Natural killer cell (primary cell): Measurements from ENCODE around the gene EYA4. TPM values are rescaled to one million over a fixed set of nuclear protein-coding genes. Genes with fewer than 3 reads are reported as not detected.

Experiments
- ATAC-seq, 3 donors: fragments of 150-1000 bp in 2 of 3; fragments of 200-7000 bp in 1 of 3; cut with Tn5 transposase; 1 replicate in 1 of 3; 2 replicates in 2 of 3; pipeline ENCODE4 v1.10.0; 2021; ENCODE audit warnings: mild to moderate bottlenecking in 2 of 3, moderate library complexity in 2 of 3
- DNase-seq, 2 donors: peaks; one replicate each; pipeline versions ENCODE4 v3.0.0 to v3.0.0-alpha.2; 2013 to 2021; ENCODE audit warnings: mixed read lengths in 1 of 2
- H3K27ac ChIP-seq: one replicate; pipeline ENCODE4 v1.5.1; 2013; ENCODE audit warnings: mild to moderate bottlenecking, low read length
- H3K27me3 ChIP-seq: one replicate; pipeline ENCODE4 v1.6.1; 2013; ENCODE audit warnings: low read length; ENCODE audit not compliant: control insufficient read depth, insufficient read depth
- H3K36me3 ChIP-seq: one replicate; pipeline ENCODE4 v1.6.1; 2013; ENCODE audit warnings: low read length; ENCODE audit not compliant: control insufficient read depth, insufficient read depth
- H3K4me1 ChIP-seq: one replicate; pipeline ENCODE4 v1.6.1; 2013; ENCODE audit warnings: low read length; ENCODE audit not compliant: control insufficient read depth, insufficient read depth
- H3K4me3 ChIP-seq: one replicate; pipeline ENCODE4 v1.5.1; 2013; ENCODE audit warnings: low read length
- H3K9me3 ChIP-seq: one replicate; pipeline ENCODE4 v1.6.1; 2013; ENCODE audit warnings: low read length; ENCODE audit not compliant: control insufficient read depth, insufficient read depth
- H3K27ac Mint-ChIP-seq, 2 donors: one replicate each; pipeline ENCODE4 v1.8.0; 2022; ENCODE audit warnings: mild to moderate bottlenecking in 2 of 2, mixed read lengths in 2 of 2, moderate library complexity in 1 of 2
- H3K27me3 Mint-ChIP-seq, 2 donors: one replicate each; pipeline ENCODE4 v1.8.0; 2022; ENCODE audit warnings: low read depth in 2 of 2, mixed read lengths in 2 of 2
- H3K36me3 Mint-ChIP-seq: one replicate; pipeline ENCODE4 v1.8.0; 2022; ENCODE audit warnings: mixed read lengths
- H3K4me1 Mint-ChIP-seq, 2 donors: one replicate each; pipeline ENCODE4 v1.8.0; 2022; ENCODE audit warnings: mixed read lengths in 2 of 2
- H3K4me3 Mint-ChIP-seq: one replicate; pipeline ENCODE4 v1.8.0; 2022; ENCODE audit warnings: mild to moderate bottlenecking, moderate library complexity, mixed read lengths
- H3K9me3 Mint-ChIP-seq, 2 donors: one replicate each; pipeline ENCODE4 v1.8.0; 2022; ENCODE audit warnings: mixed read lengths in 2 of 2
- CTCF ChIP-seq: fragments of 200-600 bp; IDR thresholded peaks from one replicate; pipeline ENCODE4 v1.8.0; 2022; ENCODE audit warnings: antibody characterized with exemption
- WGBS: methylation state at CpG from one replicate; pipeline ENCODE4 v1.1.7; 2013; ENCODE audit warnings: missing lambda C conversion rate; ENCODE audit not compliant: insufficient coverage; 5-methylcytosine and 5-hydroxymethylcytosine counted together
- intact Hi-C: fragments of 100-400 bp; cut with micrococcal nuclease; formaldehyde crosslinking; loops from one replicate; pipeline ENCODE4 v1.14.2; 2022
- total RNA-seq, 4 donors: library from RNA; stranded (reverse); fragments of 120-200 nt in 1 of 4; gene quantifications; one replicate each; pipeline versions ENCODE4 v1.2.3 to v1.2.4, GENCODE V29; 2013 to 2022

Gene EYA4
- total RNA-seq, 3 donors from 2014 or later (not counting 1 experiment from before 2014, with no cell fraction given) = not detected

DNA sequence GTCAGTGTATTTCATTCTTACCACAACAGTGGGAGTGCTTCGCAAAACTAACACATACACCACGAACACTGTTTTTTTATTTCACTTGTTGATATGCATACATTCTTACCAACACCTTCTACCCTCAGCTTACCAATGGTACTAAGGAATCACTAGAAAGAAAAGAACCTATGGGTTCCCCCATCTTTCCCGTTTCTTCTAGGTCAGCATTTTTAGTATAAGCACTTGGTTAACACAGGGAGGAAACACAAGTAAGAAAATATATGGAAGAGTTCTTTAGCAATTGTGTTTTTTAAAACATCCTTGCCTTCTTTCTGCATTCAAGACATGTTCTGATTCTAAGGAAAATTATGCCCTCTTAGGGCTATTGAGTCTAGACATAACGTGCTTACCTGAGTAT lies 39.9 kb upstream of the EYA4 start:
- no peaks in the 10 kb centered on the region for H3K27me3 ChIP-seq
- DNase-seq (no peak), ATAC-seq (no peak)
- no peaks in the 10 kb centered on the region for H3K4me1 Mint-ChIP-seq
- TF ChIP-seq CTCF = no peak
- peaks cover 0 to 4% of the 10 kb centered on the region in 2 donors for H3K9me3 Mint-ChIP-seq
- H3K36me3 ChIP-seq = no peaks in the 10 kb centered on the region
- intact Hi-C loops = no loop called here
- 84% methylated on average over 4 of the region's 4 CpGs for WGBS
- no peak overlapping the region for H3K4me3 Mint-ChIP-seq
- H3K36me3 Mint-ChIP-seq = no peaks in the 10 kb centered on the region
- no peak overlapping the region for H3K27ac Mint-ChIP-seq
- H3K27ac ChIP-seq = no peak overlapping the region
- H3K4me1 ChIP-seq = no peaks in the 10 kb centered on the region
- no peaks in the 10 kb centered on the region for H3K9me3 ChIP-seq
- no peak overlapping the region for H3K4me3 ChIP-seq
- no peaks in the 10 kb centered on the region for H3K27me3 Mint-ChIP-seq

- Mint-ChIP-seq H3K36me3 (no peaks in the 10 kb centered on the region), H3K4me1 (no peaks in the 10 kb centered on the region), H3K27me3 (no peaks in the 10 kb centered on the region), H3K4me3 (no peak overlapping the region), H3K27ac (no peak overlapping the region), H3K9me3 (peaks cover 0 to 2% of the 10 kb centered on the region in 2 donors)
- H3K9me3 ChIP-seq = no peaks in the 10 kb centered on the region
- intact Hi-C loops = no loop called here
- no peaks in the 10 kb centered on the region for H3K4me1 ChIP-seq
- no peaks in the 10 kb centered on the region for H3K27me3 ChIP-seq
- ATAC-seq (no peak), DNase-seq (no peak)
- WGBS = 71% methylated on average over 3 of the region's 4 CpGs
- no peak for TF ChIP-seq CTCF
- H3K4me3 ChIP-seq = no peak overlapping the region
- H3K27ac ChIP-seq = no peak overlapping the region
- H3K36me3 ChIP-seq = no peaks in the 10 kb centered on the region
Measured at GRCh38 chr6:133202610-133203343, 38.4 kb upstream of the EYA4 start.

GRCh38 chr6:133203344-133203697 lies 37.8 kb upstream of the EYA4 start:
- Histone ChIP-seq H3K36me3 (no peaks in the 10 kb centered on the region), H3K4me3 (no peak overlapping the region), H3K9me3 (no peaks in the 10 kb centered on the region), H3K27ac (no peak overlapping the region), H3K4me1 (no peaks in the 10 kb centered on the region), H3K27me3 (no peaks in the 10 kb centered on the region)
- Mint-ChIP-seq H3K27me3 (no peaks in the 10 kb centered on the region), H3K4me1 (no peaks in the 10 kb centered on the region), H3K36me3 (no peaks in the 10 kb centered on the region), H3K27ac (no peak overlapping the region), H3K4me3 (no peak overlapping the region), H3K9me3 (peaks cover 2 to 3% of the 10 kb centered on the region in 2 donors)
- DNase-seq = no peak
- intact Hi-C loops = no loop called here
- no peak for ATAC-seq
- no peak for TF ChIP-seq CTCF
- WGBS = 71% methylated on average over 5 of the region's 5 CpGs

DNA sequence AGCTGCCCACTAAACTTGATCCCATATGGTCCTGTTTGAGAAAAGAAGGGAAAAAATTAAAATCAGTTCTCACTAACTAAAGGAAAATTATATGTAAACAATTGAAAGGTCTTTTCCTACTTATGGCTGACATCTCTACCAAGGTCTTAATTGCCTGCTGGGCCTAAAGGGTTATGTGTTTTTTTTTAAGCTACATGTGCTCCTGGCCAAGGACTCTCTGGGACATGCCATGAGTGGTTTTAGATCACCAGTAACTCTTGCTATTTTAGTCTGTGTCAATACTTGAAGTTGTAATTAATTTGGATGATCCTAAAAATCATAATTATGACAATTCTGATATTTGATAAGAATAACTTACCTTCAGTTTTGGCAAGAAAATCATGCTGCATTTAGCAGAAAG lies 35.9 kb upstream of the EYA4 start:
- DNase-seq (no peak), ATAC-seq (no peak)
- H3K27ac Mint-ChIP-seq = no peak overlapping the region
- H3K9me3 Mint-ChIP-seq = peaks cover 5 to 9% of the 10 kb centered on the region in 2 donors
- no peaks in the 10 kb centered on the region for H3K36me3 ChIP-seq
- TF ChIP-seq CTCF = no peak
- no peaks in the 10 kb centered on the region for H3K27me3 Mint-ChIP-seq
- H3K4me1 ChIP-seq = no peaks in the 10 kb centered on the region
- no peak overlapping the region for H3K27ac ChIP-seq
- no peaks in the 10 kb centered on the region for H3K9me3 ChIP-seq
- intact Hi-C loops = no loop called here
- no peaks in the 10 kb centered on the region for H3K36me3 Mint-ChIP-seq
- no peaks in the 10 kb centered on the region for H3K27me3 ChIP-seq
- H3K4me1 Mint-ChIP-seq = no peaks in the 10 kb centered on the region
- no peak overlapping the region for H3K4me3 Mint-ChIP-seq
- no peak overlapping the region for H3K4me3 ChIP-seq
